Mesothelial cell of epicardium (in vitro differentiated cells): ENCODE measurements around the gene IQCM. TPM values are rescaled to one million over a fixed set of nuclear protein-coding genes. Genes with fewer than 3 reads are reported as not detected.

Experiments
- DNase-seq, 2 experiments: peaks; one replicate each; pipeline ENCODE4 v3.0.0; 2021; ENCODE audit warnings: low spot score in 2 of 2; ENCODE audit not compliant: unreplicated experiment in 2 of 2
- H3K27ac Mint-ChIP-seq: 2 replicates; pipeline ENCODE4 v1.8.0; 2021; ENCODE audit warnings: mixed read lengths
- H3K27me3 Mint-ChIP-seq: 2 replicates; pipeline ENCODE4 v1.8.0; 2021; ENCODE audit warnings: low read depth, mixed read lengths
- H3K36me3 Mint-ChIP-seq: 2 replicates; pipeline ENCODE4 v1.8.0; 2021; ENCODE audit warnings: mixed read lengths
- H3K4me1 Mint-ChIP-seq: 2 replicates; pipeline ENCODE4 v1.8.0; 2021; ENCODE audit warnings: mixed read lengths
- H3K4me3 Mint-ChIP-seq: 2 replicates; pipeline ENCODE4 v1.8.0; 2021; ENCODE audit warnings: mild to moderate bottlenecking, moderate library complexity, mixed read lengths
- H3K9me3 Mint-ChIP-seq: 2 replicates; pipeline ENCODE4 v1.8.0; 2021; ENCODE audit warnings: mixed read lengths
- CTCF ChIP-seq: fragments of 200-600 bp; sonication (generic); IDR thresholded peaks from one replicate; pipeline ENCODE4 v1.5.0; 2021; ENCODE audit warnings: antibody characterized with exemption; ENCODE audit not compliant: unreplicated experiment
- total RNA-seq: library from RNA; stranded (reverse); gene quantifications from 3 replicates; pipeline ENCODE4 v1.2.1, GENCODE V29; 2021

IQCM gene
- total RNA-seq, 1 donor from 2014 or later: 0.94 TPM

DNA sequence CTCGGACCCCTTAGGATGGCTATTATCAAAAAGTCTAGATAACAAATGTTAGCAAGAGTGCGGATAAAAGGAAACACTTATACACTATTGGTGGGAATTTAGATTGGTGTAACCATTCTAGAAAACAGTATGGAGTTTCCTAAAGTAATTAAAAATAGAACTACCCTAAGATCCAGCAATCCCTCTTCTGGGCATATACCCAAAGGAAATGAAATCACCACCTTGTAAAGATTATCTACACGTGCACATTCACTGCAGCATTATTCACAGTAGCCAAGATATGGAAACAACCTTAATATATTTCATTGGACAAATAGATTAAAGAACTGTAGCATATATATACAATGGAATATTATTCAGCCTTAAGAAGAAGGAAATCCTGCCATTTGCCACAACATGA lies 462.4 kb downstream of the IQCM start:
- DNase-seq: no peak
- H3K27me3 Mint-ChIP-seq: no peaks in the 10 kb centered on the region

GRCh38 chr4:149349541-149349940 lies 466.1 kb downstream of the IQCM start:
- peaks cover 11% of the 10 kb centered on the region for H3K9me3 Mint-ChIP-seq
- no peaks in the 10 kb centered on the region for H3K4me1 Mint-ChIP-seq
- TF ChIP-seq CTCF: no peak
- no peak for DNase-seq
- no peaks in the 10 kb centered on the region for H3K27me3 Mint-ChIP-seq
- peaks cover 5% of the 10 kb centered on the region for H3K36me3 Mint-ChIP-seq
- no peak overlapping the region for H3K27ac Mint-ChIP-seq
- H3K4me3 Mint-ChIP-seq: no peak overlapping the region

More for the DNA sequence above, 462.4 kb downstream of the IQCM start:
- no peak for TF ChIP-seq CTCF
- no peaks in the 10 kb centered on the region for H3K4me1 Mint-ChIP-seq
- H3K36me3 Mint-ChIP-seq: peaks cover 5% of the 10 kb centered on the region
- no peak overlapping the region for H3K4me3 Mint-ChIP-seq
- no peak overlapping the region for H3K27ac Mint-ChIP-seq
- peaks cover 23% of the 10 kb centered on the region for H3K9me3 Mint-ChIP-seq

GRCh38 chr4:149347139-149347538 lies 468.5 kb downstream of the IQCM start:
- TF ChIP-seq CTCF: no peak
- Mint-ChIP-seq H3K4me1 (no peaks in the 10 kb centered on the region), H3K4me3 (no peak overlapping the region), H3K36me3 (no peaks in the 10 kb centered on the region), H3K9me3 (no peaks in the 10 kb centered on the region), H3K27me3 (no peaks in the 10 kb centered on the region), H3K27ac (no peak overlapping the region)
- DNase-seq: no peak

DNA sequence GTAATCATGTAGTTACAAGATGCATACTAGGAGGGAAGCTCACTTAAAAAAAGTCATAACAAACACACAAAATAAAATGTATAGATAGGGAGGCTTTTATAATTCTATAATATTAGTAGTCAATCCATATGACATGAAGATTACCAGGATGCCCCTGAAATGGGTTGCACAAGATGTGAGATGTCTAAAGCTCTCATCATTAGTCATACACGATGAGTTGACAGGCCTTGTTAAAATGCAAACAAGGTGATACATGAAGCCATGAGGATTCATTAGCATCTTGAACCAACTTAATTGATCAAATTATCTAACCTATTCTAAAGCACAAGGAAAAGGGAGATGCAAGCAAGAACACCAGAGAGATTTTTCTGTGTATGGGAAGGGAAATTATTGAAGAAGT lies 470.2 kb downstream of the IQCM start:
- Mint-ChIP-seq H3K4me3 (no peak overlapping the region), H3K27ac (no peak overlapping the region)

GRCh38 chr4:149344436-149344835 lies 471.2 kb downstream of the IQCM start:
- H3K27me3 Mint-ChIP-seq: no peaks in the 10 kb centered on the region
- peaks cover 9% of the 10 kb centered on the region for H3K9me3 Mint-ChIP-seq
- no peak overlapping the region for H3K27ac Mint-ChIP-seq

More for the DNA sequence above, 470.2 kb downstream of the IQCM start:
- no peak for TF ChIP-seq CTCF
- Mint-ChIP-seq H3K27me3 (no peaks in the 10 kb centered on the region), H3K9me3 (no peaks in the 10 kb centered on the region), H3K36me3 (no peaks in the 10 kb centered on the region), H3K4me1 (no peaks in the 10 kb centered on the region)
- no peak for DNase-seq

More at GRCh38 chr4:149344436-149344835, 471.2 kb downstream of the IQCM start:
- no peak overlapping the region for H3K4me3 Mint-ChIP-seq
- DNase-seq: no peak
- H3K36me3 Mint-ChIP-seq: no peaks in the 10 kb centered on the region
- no peaks in the 10 kb centered on the region for H3K4me1 Mint-ChIP-seq
- no peak for TF ChIP-seq CTCF
